Pancreas (tissue), 10 donors: ENCODE data around the gene TNNI2. TPM values are rescaled to one million over a fixed set of nuclear protein-coding genes. Genes with fewer than 3 reads are reported as not detected.

Source experiments
- ATAC-seq, 4 donors: fragments of 200-7000 bp; cut with Tn5 transposase; one replicate each; pipeline versions ENCODE4 v1.8.0 to v1.9.1; 2020; ENCODE audit warnings: mild to moderate bottlenecking in 4 of 4, moderate library complexity in 4 of 4
- DNase-seq, 6 donors: peaks; one replicate each; pipeline ENCODE4 v3.0.0-alpha.2; 2020
- FAIRE-seq: peaks from 2 replicates; lab custom pipeline; 2012; peaks lifted over from hg19 to GRCh38; lab: Jason Lieb, UNC
- H3K27ac ChIP-seq, 4 donors: fragments of 200-600 bp; sonication (generic); 1 replicate in 3 of 4; 2 replicates in 1 of 4; pipeline versions ENCODE4 v1.5.0 to v1.8.0; 2020
- H3K27me3 ChIP-seq, 4 donors: fragments of 200-600 bp; one replicate each; pipeline ENCODE4 v1.8.0; 2021
- H3K36me3 ChIP-seq, 3 donors: fragments of 200-600 bp; sonication (generic) in 1 of 3; one replicate each; pipeline versions ENCODE4 v1.5.0 to v1.8.0; 2020 to 2021
- H3K4me1 ChIP-seq, 3 donors: fragments of 200-600 bp; one replicate each; pipeline ENCODE4 v1.8.0; 2021
- H3K4me3 ChIP-seq, 4 donors: fragments of 200-600 bp; sonication (generic) in 2 of 4; one replicate each; pipeline versions ENCODE4 v1.5.0 to v1.8.0; 2020 to 2021
- H3K9me3 ChIP-seq, 4 donors: fragments of 200-600 bp; one replicate each; pipeline ENCODE4 v1.8.0; 2021
- WGBS, 2 donors: extraction: QIAGEN DNeasy Blood & Tissue Kit; methylation state at CpG; one replicate each; pipeline ENCODE4 v1.1.7; 2013; 5-methylcytosine and 5-hydroxymethylcytosine counted together
- intact Hi-C, 3 donors: fragments of 100-400 bp; cut with DNase I; formaldehyde crosslinking; loops; one replicate each; pipeline versions ENCODE4 v1.11.1 to v1.14.2; 2022
- polyA plus RNA-seq, 2 donors: library from polyadenylated mRNA; stranded (reverse); fragments of 200-250 nt; gene quantifications; one replicate each; pipeline ENCODE4 v1.2.3, GENCODE V29; 2013
- total RNA-seq, 6 donors: library from RNA; stranded (reverse); fragmentation: NEBNext Ultra II Directional in 4 of 6; extraction: Animal tissue kit (Norgen Biotek cat#: 25700) in 4 of 6; gene quantifications; one replicate each; pipeline versions ENCODE4 v1.2.1 to v1.2.4, GENCODE V29; 2021 to 2023
- TF ChIP-seq, protein P1 (sequence below), 4 donors: fragments of 200-600 bp; sonication (generic) in 3 of 4; IDR thresholded peaks; one replicate each; pipeline versions ENCODE4 v1.5.0 to v1.8.0; 2021; ENCODE audit warnings: antibody characterized with exemption in 4 of 4
- donor health status: healthy with polysubstance abuse.
- donor health status: DM: no; HTN: no; CAD: no; lungs with moderate emphysema.
- donor health status: DM: no; HTN: no; CAD: no.
- donor health status: control.
- donor health status: control.
- donor health status: Bipolar disorder and iron deficiency.
- donor health status: DM: yes; HTN: yes; CAD: no.
- donor health status: DM: no; HTN: no; CAD: no.
- donor health status: DM: no; HTN: no; CAD: no.
- donor health status: DM: yes; HTN: yes; CAD: no.

Gene TNNI2
- total and polyA plus RNA-seq, 8 donors = 2.5 to 57.4 (median 6.6) TPM; not detected in 1

DNA sequence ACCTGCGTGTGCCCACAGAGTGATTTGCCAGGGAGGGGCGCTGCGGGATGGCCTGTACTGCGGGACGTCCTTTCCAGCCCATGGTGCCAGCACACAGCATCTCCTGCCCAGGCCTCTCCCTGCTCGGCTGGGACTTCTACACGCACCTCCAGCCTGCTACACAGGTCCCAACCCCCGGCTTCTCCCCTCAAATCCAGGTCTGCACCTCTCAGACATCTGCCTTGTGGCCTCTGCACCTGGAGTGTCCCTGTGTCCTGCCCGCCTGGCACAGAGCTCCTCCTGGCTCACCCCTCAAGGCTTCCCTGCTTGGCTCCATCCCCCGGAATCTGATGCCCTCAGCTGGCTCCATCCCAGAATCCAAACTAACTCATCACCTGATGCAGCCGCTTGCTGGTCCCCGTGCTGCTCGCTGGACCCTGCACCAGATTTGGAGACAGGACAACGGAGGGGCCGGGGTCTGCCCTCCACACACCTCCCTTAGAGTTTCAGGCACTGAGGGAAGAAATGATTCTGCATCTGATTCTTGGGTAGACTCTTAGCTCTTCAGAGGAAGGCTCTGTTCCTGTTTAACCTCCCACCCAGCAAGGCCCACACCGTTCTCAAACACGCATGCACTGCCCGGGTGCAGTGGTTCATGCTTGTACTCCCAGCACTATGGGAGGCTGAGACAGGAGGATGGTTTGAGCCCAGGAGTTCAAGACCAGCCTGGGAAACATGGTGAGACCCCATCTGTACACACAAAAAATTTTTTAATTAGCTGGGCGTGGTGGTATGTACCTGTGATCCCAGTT lies 10.1 kb downstream of the TNNI2 start:
- DNase-seq (no peak), ATAC-seq (no peak), FAIRE-seq (no peak)
- Histone ChIP-seq H3K4me1 (peaks cover 6 to 27% (median 22%) of the 10 kb centered on the region in 3 donors), H3K4me3 (no peak overlapping the region), H3K27ac (no peak overlapping the region), H3K27me3 (no peaks in the 10 kb centered on the region), H3K36me3 (no peaks in the 10 kb centered on the region), H3K9me3 (no peaks in the 10 kb centered on the region)
- WGBS, 2 donors = 93% methylated on average over 19 of the region's 19 CpGs
- intact Hi-C loops = no loop called here
- TF ChIP-seq, protein P1, sequence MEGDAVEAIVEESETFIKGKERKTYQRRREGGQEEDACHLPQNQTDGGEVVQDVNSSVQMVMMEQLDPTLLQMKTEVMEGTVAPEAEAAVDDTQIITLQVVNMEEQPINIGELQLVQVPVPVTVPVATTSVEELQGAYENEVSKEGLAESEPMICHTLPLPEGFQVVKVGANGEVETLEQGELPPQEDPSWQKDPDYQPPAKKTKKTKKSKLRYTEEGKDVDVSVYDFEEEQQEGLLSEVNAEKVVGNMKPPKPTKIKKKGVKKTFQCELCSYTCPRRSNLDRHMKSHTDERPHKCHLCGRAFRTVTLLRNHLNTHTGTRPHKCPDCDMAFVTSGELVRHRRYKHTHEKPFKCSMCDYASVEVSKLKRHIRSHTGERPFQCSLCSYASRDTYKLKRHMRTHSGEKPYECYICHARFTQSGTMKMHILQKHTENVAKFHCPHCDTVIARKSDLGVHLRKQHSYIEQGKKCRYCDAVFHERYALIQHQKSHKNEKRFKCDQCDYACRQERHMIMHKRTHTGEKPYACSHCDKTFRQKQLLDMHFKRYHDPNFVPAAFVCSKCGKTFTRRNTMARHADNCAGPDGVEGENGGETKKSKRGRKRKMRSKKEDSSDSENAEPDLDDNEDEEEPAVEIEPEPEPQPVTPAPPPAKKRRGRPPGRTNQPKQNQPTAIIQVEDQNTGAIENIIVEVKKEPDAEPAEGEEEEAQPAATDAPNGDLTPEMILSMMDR (IDR thresholded peaks at IDR 0.05) = no peak

DNA sequence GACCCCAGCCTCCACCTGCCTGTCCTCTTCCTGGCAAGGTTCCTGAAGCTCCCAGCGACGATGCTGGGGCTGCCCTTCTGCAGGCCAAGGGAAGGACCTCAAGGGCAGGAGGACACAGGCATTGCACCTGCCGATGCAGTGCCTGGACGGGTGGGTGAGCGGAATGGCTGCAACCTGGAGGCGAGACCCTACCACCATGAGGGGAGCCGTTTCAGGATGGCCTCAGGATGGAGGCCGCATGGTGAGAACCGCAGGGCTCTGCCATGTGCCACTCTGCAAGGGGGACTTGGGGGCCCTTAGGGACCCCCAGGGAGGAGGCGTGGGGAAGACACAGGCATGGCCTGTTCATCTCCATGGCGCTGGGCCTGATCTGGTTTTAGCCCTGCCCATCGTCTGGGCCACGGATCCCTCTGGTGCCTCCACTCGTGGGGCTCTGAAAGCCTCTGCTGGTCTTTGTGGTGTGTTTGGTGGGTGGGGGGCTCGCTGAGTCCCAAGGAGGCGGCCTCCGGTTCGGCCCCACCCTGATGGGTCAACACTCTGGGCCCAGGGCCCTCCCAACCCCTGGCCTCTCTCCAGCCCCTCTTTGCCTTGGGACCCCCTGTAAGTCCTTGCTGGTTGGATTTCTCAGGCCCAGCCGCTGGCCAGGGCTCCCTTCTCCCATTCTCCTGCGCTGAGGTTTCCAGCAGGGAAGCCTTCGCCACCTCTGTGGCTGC lies 12.8 kb downstream of the TNNI2 start:
- no peaks in the 10 kb centered on the region for H3K27me3 ChIP-seq
- H3K4me1 ChIP-seq = peaks cover 0 to 4% (median 3%) of the 10 kb centered on the region in 3 donors
- H3K9me3 ChIP-seq = no peaks in the 10 kb centered on the region
- 89 to 92% methylated on average over 15 to 21 of the region's 21 CpGs for WGBS, 2 donors
- DNase-seq (peak in 2 of 6 donors; percentile 33 to 66), FAIRE-seq (no peak), ATAC-seq (no peak)
- peak overlapping the region in 2 of 4 donors; percentile 58 to 62 for H3K27ac ChIP-seq
- intact Hi-C loops = no loop called here
- no peaks in the 10 kb centered on the region for H3K36me3 ChIP-seq
- no peak overlapping the region for H3K4me3 ChIP-seq
- TF ChIP-seq, protein P1 (IDR thresholded peaks at IDR 0.05) = no peak

DNA sequence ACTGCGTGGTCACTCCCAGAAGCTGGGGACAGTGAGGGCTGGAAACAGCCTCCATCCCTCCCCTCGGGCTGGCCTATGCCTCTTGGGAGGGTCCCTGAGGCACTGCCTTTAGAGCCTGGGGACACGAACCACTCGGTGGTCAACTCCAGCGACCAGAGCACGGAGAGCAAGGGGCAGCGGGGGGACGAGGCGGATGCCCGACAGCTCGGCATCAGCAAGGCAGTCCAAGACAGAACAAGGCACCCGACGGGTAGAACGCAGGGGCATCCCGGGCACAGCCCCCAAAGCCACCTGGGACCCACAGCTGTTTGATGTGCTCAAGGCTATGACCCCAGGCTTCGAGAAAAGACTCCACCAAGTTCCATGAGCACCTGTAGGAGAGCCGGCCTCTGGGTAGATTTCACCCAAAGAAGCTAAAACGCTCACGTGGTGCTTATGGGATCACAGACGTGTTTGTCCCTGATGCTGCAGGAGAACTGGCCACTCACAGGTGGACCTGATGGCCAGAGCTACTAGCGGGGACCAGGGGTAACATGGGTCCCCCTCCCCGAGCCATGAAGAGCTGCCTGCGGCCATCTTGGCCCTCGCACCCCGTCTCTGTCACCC lies 13.6 kb downstream of the TNNI2 start:
- Histone ChIP-seq H3K4me3 (no peak overlapping the region), H3K4me1 (peaks cover 0 to 4% (median 3%) of the 10 kb centered on the region in 3 donors), H3K27me3 (no peaks in the 10 kb centered on the region), H3K27ac (peak overlapping the region in 1 of 4 donors; percentile 44), H3K36me3 (no peaks in the 10 kb centered on the region), H3K9me3 (no peaks in the 10 kb centered on the region)
- WGBS, 2 donors = 87 to 90% methylated on average over 25 of the region's 25 CpGs
- TF ChIP-seq, protein P1 (IDR thresholded peaks at IDR 0.05) = no peak
- peak in 1 of 6 donors; percentile 21 for DNase-seq
- ATAC-seq = no peak
- intact Hi-C loops = no loop called here
- FAIRE-seq = no peak

DNA sequence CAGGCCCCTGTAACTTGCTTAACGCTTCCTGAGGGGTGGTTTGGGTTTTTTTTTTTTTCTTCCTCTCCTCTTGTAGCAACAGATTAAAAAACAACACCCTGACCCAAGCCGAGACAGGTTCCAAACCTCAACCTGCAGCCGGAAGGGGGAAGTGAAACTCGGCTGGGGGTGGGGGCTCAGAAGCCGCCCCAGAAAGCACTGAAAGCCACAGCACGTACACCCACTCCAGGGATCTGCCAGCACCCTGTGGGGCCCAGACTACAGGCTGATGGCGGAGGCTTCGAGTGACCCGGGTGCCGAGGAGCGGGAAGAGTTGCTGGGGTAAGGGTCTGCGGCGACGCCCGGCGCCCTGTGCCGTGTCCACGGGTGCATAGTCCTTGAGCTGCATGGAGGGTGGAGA lies 14.1 kb downstream of the TNNI2 start, which contains the start of gene LSP1:
LSP1 (plus strand) TSS at position 208 of the 400 bp plus-strand sequence; CDS start at position 269, 61 bp downstream.
- ATAC-seq (peak in 2 of 4 donors; percentile 22 to 43), DNase-seq (peak in 2 of 6 donors; percentile 23 to 77), FAIRE-seq (no peak)
- H3K27me3 ChIP-seq = no peaks in the 10 kb centered on the region
- intact Hi-C loops = no loop called here
- H3K9me3 ChIP-seq = no peaks in the 10 kb centered on the region
- WGBS, 2 donors = 80 to 87% methylated on average over 18 of the region's 18 CpGs
- TF ChIP-seq, protein P1 (IDR thresholded peaks at IDR 0.05) = no peak
- peaks cover 0 to 4% (median 2%) of the 10 kb centered on the region in 3 donors for H3K4me1 ChIP-seq
- H3K36me3 ChIP-seq = no peaks in the 10 kb centered on the region
- H3K27ac ChIP-seq = peak within 1 kb of the TSS in 1 of 4 donors; percentile 44
- peak within 1 kb of the TSS in 1 of 4 donors; percentile 36 for H3K4me3 ChIP-seq
